Measurements from ENCODE around the gene PIPOX.

DNA sequence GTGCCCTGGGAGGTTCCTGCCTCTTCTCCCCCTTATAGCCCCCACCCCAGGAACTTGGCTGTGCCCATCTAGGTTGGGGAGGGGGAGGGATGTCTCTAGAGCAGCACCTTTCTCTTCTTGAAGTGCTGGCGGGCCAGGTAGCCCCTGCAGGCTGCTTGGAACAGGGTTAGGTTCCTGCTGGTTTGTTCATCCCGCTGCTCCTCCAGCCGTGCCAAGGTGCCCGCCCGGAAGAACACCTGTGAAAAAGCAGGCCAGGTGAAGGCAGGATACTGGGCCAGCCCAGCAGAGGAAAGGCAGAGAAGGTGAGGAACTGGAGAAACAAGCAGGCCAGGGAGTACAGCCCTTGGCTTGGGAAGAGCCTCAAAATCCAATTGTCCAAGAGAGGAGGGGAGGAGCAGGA lies 56.6 kb downstream of the PIPOX start:
- TF ChIP-seq CTCF (conservative IDR thresholded peaks at IDR 0.05 in 1 of 2, IDR thresholded peaks at IDR 0.05 in 1 of 2; ENCODE audit: low read depth in 1 of 2, low read length in 2 of 2) (no peak), EZH2 (IDR thresholded peaks at IDR 0.05; ENCODE audit: low read length, missing control alignments) (no peak)

Measured in fibroblast of lung (primary cell).